NCI-H2107 (cell line): ENCODE data around the gene FSCB.
"Not testable (repeated sequence)": the region's sequence is repeated elsewhere in the genome, so short reads cannot be mapped to it uniquely, and the experiment has no call there.

Experiments
- DNase-seq: peaks from one replicate; lab custom pipeline; 2025; lab: John Stamatoyannopoulos, UW

FSCB gene, protein sequence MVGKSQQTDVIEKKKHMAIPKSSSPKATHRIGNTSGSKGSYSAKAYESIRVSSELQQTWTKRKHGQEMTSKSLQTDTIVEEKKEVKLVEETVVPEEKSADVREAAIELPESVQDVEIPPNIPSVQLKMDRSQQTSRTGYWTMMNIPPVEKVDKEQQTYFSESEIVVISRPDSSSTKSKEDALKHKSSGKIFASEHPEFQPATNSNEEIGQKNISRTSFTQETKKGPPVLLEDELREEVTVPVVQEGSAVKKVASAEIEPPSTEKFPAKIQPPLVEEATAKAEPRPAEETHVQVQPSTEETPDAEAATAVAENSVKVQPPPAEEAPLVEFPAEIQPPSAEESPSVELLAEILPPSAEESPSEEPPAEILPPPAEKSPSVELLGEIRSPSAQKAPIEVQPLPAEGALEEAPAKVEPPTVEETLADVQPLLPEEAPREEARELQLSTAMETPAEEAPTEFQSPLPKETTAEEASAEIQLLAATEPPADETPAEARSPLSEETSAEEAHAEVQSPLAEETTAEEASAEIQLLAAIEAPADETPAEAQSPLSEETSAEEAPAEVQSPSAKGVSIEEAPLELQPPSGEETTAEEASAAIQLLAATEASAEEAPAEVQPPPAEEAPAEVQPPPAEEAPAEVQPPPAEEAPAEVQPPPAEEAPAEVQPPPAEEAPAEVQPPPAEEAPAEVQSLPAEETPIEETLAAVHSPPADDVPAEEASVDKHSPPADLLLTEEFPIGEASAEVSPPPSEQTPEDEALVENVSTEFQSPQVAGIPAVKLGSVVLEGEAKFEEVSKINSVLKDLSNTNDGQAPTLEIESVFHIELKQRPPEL

DNA sequence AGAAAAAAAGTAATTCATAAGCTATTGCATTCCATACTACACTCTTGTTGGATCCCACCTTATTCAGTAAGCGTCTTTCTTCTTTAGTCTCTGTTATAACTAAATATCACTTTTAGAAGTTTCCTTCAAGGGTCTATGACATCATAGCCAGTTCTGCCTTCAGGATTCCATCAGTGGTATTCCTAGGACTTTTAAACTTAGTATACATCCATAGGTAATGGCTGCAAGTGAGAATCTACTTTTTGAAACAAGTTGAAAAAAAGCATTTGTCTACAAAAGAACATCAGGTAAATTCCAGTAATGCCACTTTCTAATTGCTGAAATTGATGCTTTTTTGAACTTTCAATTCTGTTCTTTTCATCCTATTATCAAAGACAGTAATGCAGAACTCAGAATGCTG, at the start of gene FSCB:
FSCB (minus strand) TSS at position 101 of the 400 bp plus-strand sequence. CDS start 296 bp downstream, outside the sequence.
- no peak for DNase-seq

- DNase-seq: no peak
Observed at GRCh38 chr14:44531658-44532057, 24.6 kb upstream of the FSCB start.

GRCh38 chr14:44530475-44530874, 23.4 kb upstream of the FSCB start:
- no peak for DNase-seq

DNA sequence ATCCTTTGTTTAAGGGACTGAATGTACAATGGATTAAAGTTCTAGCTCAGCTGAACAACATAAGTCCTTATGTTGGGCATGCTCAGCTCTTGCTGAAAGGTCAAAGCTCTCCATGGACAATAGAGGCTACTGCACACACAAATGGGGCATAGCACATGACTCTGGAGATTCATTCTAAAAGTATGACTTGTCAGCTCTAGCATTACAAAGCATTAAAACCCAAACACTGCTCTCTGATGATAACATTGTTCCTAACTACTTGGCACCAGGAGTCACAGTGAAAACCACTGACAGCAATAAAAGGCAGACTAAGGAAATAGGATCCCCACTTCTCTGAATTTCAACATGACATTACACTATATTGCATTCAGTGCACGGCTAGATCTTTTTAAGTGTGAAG, 21.9 kb upstream of the FSCB start:
- peak; percentile 81 for DNase-seq

GRCh38 chr14:44528180-44528579, 21.1 kb upstream of the FSCB start:
- DNase-seq: no peak

- no peak for DNase-seq
Observed at GRCh38 chr14:44525237-44525636, 18.2 kb upstream of the FSCB start.

DNA sequence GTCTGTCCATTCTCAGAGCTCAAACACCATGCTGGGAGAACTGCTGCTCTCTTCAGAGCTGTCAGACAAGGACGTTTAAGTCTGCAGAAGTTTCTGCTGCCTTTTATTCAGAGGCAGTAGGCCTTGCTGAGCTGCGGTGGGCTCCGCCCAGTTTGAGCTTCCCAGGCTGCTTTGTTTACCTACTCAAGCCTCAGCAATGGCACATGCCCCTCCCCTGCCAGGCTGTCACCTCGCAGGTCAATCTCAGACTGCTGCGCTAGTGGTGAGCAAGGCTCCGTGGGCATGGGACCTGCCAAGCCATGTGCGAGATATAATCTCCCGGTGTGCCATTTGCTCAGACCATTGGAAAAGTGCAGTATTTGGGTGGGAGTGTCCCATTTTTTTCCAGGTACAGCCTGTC, 8.6 kb upstream of the FSCB start:
- DNase-seq: not testable (repeated sequence)

DNA sequence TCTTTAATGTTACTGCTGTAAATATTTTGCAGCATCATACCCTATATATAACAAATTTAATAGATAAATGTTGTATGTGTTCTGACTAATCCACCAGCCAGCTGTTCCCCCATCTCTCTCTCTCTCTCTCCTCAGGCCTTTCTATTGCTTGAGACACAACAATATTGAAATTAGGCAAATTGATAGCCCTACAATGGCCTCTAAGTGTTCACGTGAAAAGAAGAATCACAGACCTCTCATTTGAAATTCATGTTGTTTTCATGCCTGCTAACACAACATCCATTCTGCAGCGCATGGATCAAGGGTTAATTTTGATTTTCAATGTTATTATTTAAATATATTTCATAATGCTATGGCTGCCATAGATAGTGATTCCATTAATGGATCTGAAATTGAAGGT, 1.8 kb upstream of the FSCB start:
- DNase-seq: no peak

DNA sequence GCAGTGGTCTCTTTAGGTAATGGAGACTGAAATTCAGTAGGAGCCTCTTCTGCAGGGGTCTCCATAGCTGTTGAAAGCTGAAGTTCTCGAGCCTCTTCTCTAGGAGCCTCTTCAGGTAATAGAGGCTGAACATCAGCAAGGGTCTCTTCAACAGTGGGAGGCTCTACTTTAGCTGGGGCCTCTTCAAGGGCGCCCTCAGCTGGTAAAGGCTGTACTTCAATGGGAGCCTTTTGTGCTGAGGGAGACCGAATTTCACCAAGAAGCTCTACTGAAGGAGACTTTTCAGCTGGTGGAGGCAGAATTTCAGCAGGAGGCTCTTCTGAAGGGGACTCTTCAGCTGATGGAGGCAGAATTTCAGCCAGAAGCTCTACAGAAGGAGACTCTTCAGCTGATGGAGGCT, 1.5 kb downstream of the FSCB start:
- DNase-seq: no peak

GRCh38 chr14:44497148-44497547, 9.9 kb downstream of the FSCB start:
- no peak for DNase-seq

DNA sequence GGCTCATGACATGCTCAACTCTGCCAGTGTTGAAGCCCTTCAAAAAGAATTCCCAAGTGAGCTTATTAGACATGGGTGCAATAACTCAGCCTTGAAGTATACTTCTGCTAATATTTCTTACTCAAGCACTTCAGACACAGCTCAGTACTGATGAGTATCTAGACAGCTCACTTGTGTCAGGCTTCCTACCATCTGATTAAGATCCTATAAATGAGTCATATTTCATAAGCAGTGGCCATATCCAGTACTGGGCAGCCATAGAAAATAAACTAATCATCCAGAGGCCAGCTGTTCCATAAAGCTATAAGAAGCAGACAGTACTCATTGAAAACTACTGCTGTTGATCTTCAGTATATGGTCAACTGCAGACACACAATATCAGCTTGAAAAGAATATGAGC, 12.9 kb downstream of the FSCB start:
- DNase-seq: no peak

DNA sequence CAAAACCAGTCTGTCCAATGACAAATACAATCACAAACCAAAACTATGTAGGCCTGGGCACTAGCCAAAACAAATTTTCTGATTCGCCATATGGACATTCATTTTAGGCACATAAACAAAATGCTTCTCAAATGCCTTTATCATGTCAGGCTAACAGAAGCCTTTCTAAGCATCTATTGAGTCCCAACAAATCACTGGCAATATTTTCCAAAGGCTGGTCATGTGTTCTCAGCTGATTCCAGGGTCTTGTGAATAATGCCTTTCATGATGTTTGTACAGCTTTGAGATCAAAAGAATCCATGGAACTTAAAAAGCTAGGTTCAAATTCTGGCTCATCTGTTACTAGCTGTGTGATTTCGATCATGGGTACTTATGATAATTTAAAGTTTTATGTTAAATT, 16.1 kb downstream of the FSCB start:
- DNase-seq: no peak

GRCh38 chr14:44477953-44478352, 29.1 kb downstream of the FSCB start:
- DNase-seq: no peak

DNA sequence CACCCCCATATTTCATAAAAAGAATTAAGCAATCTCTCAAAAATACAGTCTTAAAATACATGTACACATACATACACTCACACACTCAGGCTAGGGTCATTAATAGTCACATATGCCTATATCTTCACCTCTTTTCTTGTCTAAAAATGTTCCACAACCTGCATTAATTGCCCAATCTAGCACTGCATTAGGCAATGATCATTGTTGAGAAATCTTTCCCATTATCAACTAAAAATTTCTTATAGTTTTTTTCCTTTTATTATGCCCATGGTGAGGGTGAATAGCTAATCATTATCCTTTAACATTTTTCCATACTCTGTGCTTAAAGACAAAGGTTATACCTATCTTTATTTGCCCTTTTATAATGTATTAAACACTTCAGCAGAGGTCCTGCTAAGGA, 38.3 kb downstream of the FSCB start:
- DNase-seq: no peak

- DNase-seq: peak; percentile 79
Observed at GRCh38 chr14:44463356-44464004, 43.6 kb downstream of the FSCB start.

GRCh38 chr14:44462381-44462780, 44.7 kb downstream of the FSCB start:
- no peak for DNase-seq

GRCh38 chr14:44461811-44462210, 45.3 kb downstream of the FSCB start:
- DNase-seq: no peak
